Measurements from ENCODE around the gene TRDN. TPM values are rescaled to one million over a fixed set of nuclear protein-coding genes. Genes with fewer than 3 reads are reported as not detected.

TRDN gene
- total RNA-seq, 1 donor: not detected

DNA sequence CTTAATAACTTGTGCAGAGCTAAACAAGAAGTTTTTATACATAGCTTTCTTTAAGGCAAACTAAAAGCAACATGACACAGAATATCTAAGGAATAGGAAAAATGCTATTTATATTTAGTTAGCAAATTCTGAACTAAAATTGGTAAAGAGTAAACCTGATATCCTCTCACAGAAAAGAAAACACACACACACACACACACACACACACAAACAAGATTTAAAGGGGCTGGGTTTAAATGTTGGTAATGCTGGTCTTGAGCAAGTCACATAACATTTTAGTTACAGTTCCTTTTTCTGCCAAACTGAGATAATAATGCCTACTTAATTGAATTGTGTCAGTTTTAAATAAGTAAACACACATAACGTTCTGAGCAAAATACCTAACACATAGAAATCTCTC, 1.6 kb downstream of the TRDN start:
- H3K36me3 ChIP-seq (ENCODE audit: insufficient read depth, low read length): no peaks in the 10 kb centered on the region
- H3K4me2 ChIP-seq (ENCODE audit: insufficient read depth, low read length): no peak overlapping the region
- H4K20me1 ChIP-seq (ENCODE audit: insufficient read depth, low read length): no peaks in the 10 kb centered on the region
- no peak overlapping the region for H3K4me3 ChIP-seq (ENCODE audit: insufficient read depth, low read length)
- no peak overlapping the region for H2AFZ ChIP-seq (ENCODE audit: low read length)
- no peaks in the 10 kb centered on the region for H3K27me3 ChIP-seq (ENCODE audit: insufficient read depth, low read length)
- TF ChIP-seq, protein P1, sequence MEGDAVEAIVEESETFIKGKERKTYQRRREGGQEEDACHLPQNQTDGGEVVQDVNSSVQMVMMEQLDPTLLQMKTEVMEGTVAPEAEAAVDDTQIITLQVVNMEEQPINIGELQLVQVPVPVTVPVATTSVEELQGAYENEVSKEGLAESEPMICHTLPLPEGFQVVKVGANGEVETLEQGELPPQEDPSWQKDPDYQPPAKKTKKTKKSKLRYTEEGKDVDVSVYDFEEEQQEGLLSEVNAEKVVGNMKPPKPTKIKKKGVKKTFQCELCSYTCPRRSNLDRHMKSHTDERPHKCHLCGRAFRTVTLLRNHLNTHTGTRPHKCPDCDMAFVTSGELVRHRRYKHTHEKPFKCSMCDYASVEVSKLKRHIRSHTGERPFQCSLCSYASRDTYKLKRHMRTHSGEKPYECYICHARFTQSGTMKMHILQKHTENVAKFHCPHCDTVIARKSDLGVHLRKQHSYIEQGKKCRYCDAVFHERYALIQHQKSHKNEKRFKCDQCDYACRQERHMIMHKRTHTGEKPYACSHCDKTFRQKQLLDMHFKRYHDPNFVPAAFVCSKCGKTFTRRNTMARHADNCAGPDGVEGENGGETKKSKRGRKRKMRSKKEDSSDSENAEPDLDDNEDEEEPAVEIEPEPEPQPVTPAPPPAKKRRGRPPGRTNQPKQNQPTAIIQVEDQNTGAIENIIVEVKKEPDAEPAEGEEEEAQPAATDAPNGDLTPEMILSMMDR (IDR thresholded peaks at IDR 0.05; ENCODE audit: extremely low read depth, low read depth, low read length): no peak
- no peak for DNase-seq (ENCODE audit: insufficient read length, low spot score, missing footprints)
- H3K27ac ChIP-seq (ENCODE audit: low read depth, low read length): no peak overlapping the region
- no peaks in the 10 kb centered on the region for H3K4me1 ChIP-seq (ENCODE audit: insufficient read depth, low read length)
- H3K79me2 ChIP-seq (ENCODE audit: insufficient read depth, low read length): no peaks in the 10 kb centered on the region
- no peaks in the 10 kb centered on the region for H3K9me3 ChIP-seq (ENCODE audit: low read depth, low read length)

DNA sequence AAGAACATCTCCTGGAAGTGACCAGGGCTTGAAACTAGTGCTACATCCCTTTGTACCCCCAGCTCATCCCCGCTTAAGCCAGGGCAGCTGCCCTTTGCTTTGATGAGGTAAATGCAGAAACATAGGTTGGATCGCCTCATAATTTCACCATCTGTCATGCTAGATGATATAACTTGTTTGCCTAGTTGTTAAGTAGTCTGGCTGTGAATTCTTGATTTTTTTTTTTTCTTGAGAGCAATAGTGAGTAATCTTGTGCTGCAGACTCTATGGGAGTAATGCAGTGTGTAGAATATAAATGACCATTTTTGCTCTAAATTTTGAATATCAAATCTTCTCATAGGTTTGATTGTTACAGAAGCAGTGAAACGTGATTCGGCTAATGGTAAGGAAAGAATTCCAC, 4.1 kb downstream of the TRDN start:
- Histone ChIP-seq H3K4me1 (ENCODE audit: insufficient read depth, low read length) (no peaks in the 10 kb centered on the region), H3K27me3 (ENCODE audit: insufficient read depth, low read length) (no peaks in the 10 kb centered on the region), H3K79me2 (ENCODE audit: insufficient read depth, low read length) (no peaks in the 10 kb centered on the region), H3K4me3 (ENCODE audit: insufficient read depth, low read length) (no peak overlapping the region), H3K9me3 (ENCODE audit: low read depth, low read length) (no peaks in the 10 kb centered on the region), H3K36me3 (ENCODE audit: insufficient read depth, low read length) (no peaks in the 10 kb centered on the region), H4K20me1 (ENCODE audit: insufficient read depth, low read length) (no peaks in the 10 kb centered on the region), H3K27ac (ENCODE audit: low read depth, low read length) (no peak overlapping the region), H3K4me2 (ENCODE audit: insufficient read depth, low read length) (no peak overlapping the region), H2AFZ (ENCODE audit: low read length) (no peak overlapping the region)
- TF ChIP-seq, protein P1 (IDR thresholded peaks at IDR 0.05; ENCODE audit: extremely low read depth, low read depth, low read length): no peak
- DNase-seq (ENCODE audit: insufficient read length, low spot score, missing footprints): no peak

DNA sequence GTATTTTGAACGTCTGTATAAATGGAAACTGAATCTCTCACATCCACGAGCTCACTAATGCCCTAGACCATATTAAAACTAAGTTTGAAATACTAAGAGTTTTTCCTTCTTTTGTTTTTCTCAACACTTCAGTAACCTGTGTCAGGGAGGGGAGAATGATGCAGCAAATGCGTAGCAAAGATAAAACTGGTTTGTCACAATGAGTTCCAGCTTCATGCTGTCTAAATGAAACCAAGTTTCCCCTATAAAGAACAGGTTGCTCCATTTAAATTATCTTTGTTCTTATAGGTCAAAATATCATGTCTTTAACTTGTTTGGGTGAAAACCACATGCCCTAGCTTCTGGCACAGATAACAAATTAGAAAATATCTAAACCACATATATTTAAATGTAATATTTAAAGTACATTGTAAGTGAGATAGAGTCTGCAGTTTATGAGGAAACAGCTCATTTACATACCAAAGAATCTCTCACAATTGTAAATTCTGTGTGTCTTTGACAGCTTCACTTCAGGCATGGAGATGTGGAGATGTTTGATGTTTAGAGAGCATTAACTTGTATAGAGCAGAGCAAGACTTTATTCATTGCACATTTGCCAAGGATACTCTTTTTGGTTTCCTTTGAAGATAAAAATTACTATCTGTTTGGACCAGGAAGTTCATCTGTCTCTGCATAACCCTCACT, 7.3 kb downstream of the TRDN start:
- Histone ChIP-seq H3K9me3 (ENCODE audit: low read depth, low read length) (no peaks in the 10 kb centered on the region), H3K79me2 (ENCODE audit: insufficient read depth, low read length) (no peaks in the 10 kb centered on the region), H3K27ac (ENCODE audit: low read depth, low read length) (no peak overlapping the region), H3K4me3 (ENCODE audit: insufficient read depth, low read length) (no peak overlapping the region), H2AFZ (ENCODE audit: low read length) (no peak overlapping the region), H3K27me3 (ENCODE audit: insufficient read depth, low read length) (no peaks in the 10 kb centered on the region), H3K36me3 (ENCODE audit: insufficient read depth, low read length) (no peaks in the 10 kb centered on the region), H3K4me2 (ENCODE audit: insufficient read depth, low read length) (no peak overlapping the region), H3K4me1 (ENCODE audit: insufficient read depth, low read length) (no peaks in the 10 kb centered on the region), H4K20me1 (ENCODE audit: insufficient read depth, low read length) (no peaks in the 10 kb centered on the region)
- TF ChIP-seq, protein P1 (IDR thresholded peaks at IDR 0.05; ENCODE audit: extremely low read depth, low read depth, low read length): no peak
- DNase-seq (ENCODE audit: insufficient read length, low spot score, missing footprints): no peak

DNA sequence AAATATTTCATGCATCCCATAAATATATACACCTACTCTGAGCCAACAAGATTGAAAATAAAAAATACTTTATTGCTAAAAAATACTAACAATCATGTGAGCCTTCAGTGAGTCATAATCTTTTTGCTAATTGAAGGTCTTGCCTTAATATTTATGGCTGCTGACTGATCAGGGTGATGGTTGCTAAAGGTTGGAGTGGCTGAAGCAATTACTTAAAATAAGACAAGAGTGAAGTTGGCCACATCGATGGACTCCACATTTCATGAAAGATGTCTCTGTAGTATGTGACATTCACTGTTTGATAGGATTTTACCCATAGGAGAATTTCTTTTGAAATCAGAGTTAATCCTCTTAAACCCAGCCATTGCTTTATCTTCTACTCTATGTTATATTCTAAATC, 11.1 kb downstream of the TRDN start:
- Histone ChIP-seq H3K79me2 (ENCODE audit: insufficient read depth, low read length) (no peaks in the 10 kb centered on the region), H3K4me2 (ENCODE audit: insufficient read depth, low read length) (no peak overlapping the region), H3K27me3 (ENCODE audit: insufficient read depth, low read length) (no peaks in the 10 kb centered on the region), H3K9me3 (ENCODE audit: low read depth, low read length) (no peaks in the 10 kb centered on the region), H3K36me3 (ENCODE audit: insufficient read depth, low read length) (no peaks in the 10 kb centered on the region), H3K4me1 (ENCODE audit: insufficient read depth, low read length) (no peaks in the 10 kb centered on the region), H3K4me3 (ENCODE audit: insufficient read depth, low read length) (no peak overlapping the region), H4K20me1 (ENCODE audit: insufficient read depth, low read length) (no peaks in the 10 kb centered on the region), H2AFZ (ENCODE audit: low read length) (no peak overlapping the region), H3K27ac (ENCODE audit: low read depth, low read length) (no peak overlapping the region)
- TF ChIP-seq, protein P1 (IDR thresholded peaks at IDR 0.05; ENCODE audit: extremely low read depth, low read depth, low read length): no peak
- no peak for DNase-seq (ENCODE audit: insufficient read length, low spot score, missing footprints)
